ENCODE measurements around the gene TMEM219. TPM values are rescaled to one million over a fixed set of nuclear protein-coding genes. Genes with fewer than 3 reads are reported as not detected.

TMEM219 gene
- total and polyA plus RNA-seq, 2 of the 8 experiments (the other 6 are each of a cell fraction or from before 2014, with no cell fraction given): 60.2 to 116 TPM

GRCh38 chr16:30016555-30017276 is 54.8 kb downstream of the TMEM219 start (continued):
- no peak for TF ChIP-seq CHD7 (IDR thresholded peaks at IDR 0.05; ENCODE audit: insufficient replicate concordance, low read length)

Data from H1 (cell line).